Measurements from ENCODE around the gene PHAF1.

- TF ChIP-seq REST (IDR thresholded peaks at IDR 0.05; ENCODE audit: insufficient replicate concordance, low read depth) (no peak), CTCF (IDR thresholded peaks at IDR 0.05; ENCODE audit: insufficient read depth, low read length) (no peak), POLR2AphosphoS5 (IDR thresholded peaks at IDR 0.05; ENCODE audit: low read depth) (no peak), GABPA (IDR thresholded peaks at IDR 0.05; ENCODE audit: low read depth) (no peak)
Observed at GRCh38 chr16:67166110-67166547, 56.4 kb downstream of the PHAF1 start.

All from HL-60 (cell line).